Body of pancreas (tissue), 4 donors: Measurements from ENCODE around the gene RELN.

Experiments used
- CTCF ChIP-seq, 7 experiments: fragments of 450-650 bp in 4 of 7; fragments of 200-600 bp in 3 of 7; sonication (generic) in 3 of 7; IDR thresholded peaks; one replicate each; pipeline ENCODE4 v1.5.1; 2016 to 2019; ENCODE audit warnings: antibody characterized with exemption in 7 of 7
- POLR2A ChIP-seq, 3 donors: fragments of 450-650 bp; IDR thresholded peaks; one replicate each; pipeline ENCODE4 v1.6.1; 2016; ENCODE audit warnings: antibody characterized with exemption in 3 of 3, mild to moderate bottlenecking in 2 of 3

GRCh38 chr7:103533761-103534160, 455.7 kb downstream of the RELN start:
- no peak for TF ChIP-seq CTCF (IDR thresholded peaks at IDR 0.05)
- TF ChIP-seq POLR2A (IDR thresholded peaks at IDR 0.05) = no peak
